ENCODE results near the gene CRB2. TPM values are rescaled to one million over a fixed set of nuclear protein-coding genes. Genes with fewer than 3 reads are reported as not detected.

CRB2 gene
- total and polyA plus RNA-seq, 2 donors (not counting 3 experiments of a cell fraction or from before 2014, with no cell fraction given), result not detected

- Histone ChIP-seq H3K9me1 (replicated peaks; ENCODE audit: control insufficient read depth, extremely low read depth, insufficient read depth, low read length) (no peaks in the 10 kb centered on the region), H3K36me3 (ENCODE audit: control insufficient read depth in 2 of 2, extremely low read depth in 1 of 2, insufficient read depth in 2 of 2, low read length in 2 of 2) (no peaks in the 10 kb centered on the region), H3K9me3 (replicated peaks; ENCODE audit: control insufficient read depth, insufficient read depth, low read length) (no peaks in the 10 kb centered on the region), H4K20me1 (replicated peaks; ENCODE audit: control insufficient read depth, extremely low read depth, insufficient read depth, low read length) (no peaks in the 10 kb centered on the region), H3K27me3 (ENCODE audit: control insufficient read depth in 2 of 2, insufficient read depth in 2 of 2, low read length in 2 of 2) (peaks cover 0 to 2% of the 10 kb centered on the region in 2 experiments), H3K4me3 (replicated peaks in 1 of 3; ENCODE audit: insufficient read depth in 1 of 3, low read depth in 1 of 3, low read length in 3 of 3) (no peak overlapping the region), H3K79me2 (ENCODE audit: control insufficient read depth, insufficient read depth, low read length) (no peaks in the 10 kb centered on the region), H3K9ac (replicated peaks; ENCODE audit: extremely low read depth, insufficient read depth, low read length) (no peak overlapping the region), H2AFZ (ENCODE audit: low read depth, low read length) (no peak overlapping the region), H3K4me2 (ENCODE audit: insufficient read depth, low read length) (no peak overlapping the region), H3K27ac (ENCODE audit: insufficient read depth, low read depth, low read length) (no peak overlapping the region), H3K4me1 (ENCODE audit: control insufficient read depth, extremely low read depth, insufficient read depth, low read length) (no peaks in the 10 kb centered on the region)
- dilution Hi-C loops (cut with MboI; ENCODE audit: extremely low pct_ligation_motif_present, low sequenced_read_pairs), result no loop called here
- intact Hi-C loops (cut with micrococcal nuclease), result loop anchor here (2.0 kb wide), 1 partner anchor 80 kb away; the partner anchor contains the start of gene STRBP
- FAIRE-seq (no peak), DNase-seq (ENCODE audit: low read depth, low spot score) (no peak)
- TF ChIP-seq MYC (IDR thresholded peaks at IDR 0.05; ENCODE audit: low read depth, low read length) (no peak), POLR2AphosphoS5 (IDR thresholded peaks at IDR 0.05; ENCODE audit: insufficient read depth, low read depth, low read length) (no peak), GATA2 (IDR thresholded peaks at IDR 0.05; ENCODE audit: insufficient read depth, insufficient read length, low read depth, low read length) (no peak), FOS (IDR thresholded peaks at IDR 0.05; ENCODE audit: borderline replicate concordance, insufficient read depth, low read length) (no peak), EZH2 (IDR thresholded peaks at IDR 0.05; ENCODE audit: borderline replicate concordance, low read depth, low read length, severe bottlenecking) (no peak), POLR2A (IDR thresholded peaks at IDR 0.05; ENCODE audit: low read depth, low read length) (no peak), JUN (IDR thresholded peaks at IDR 0.05; ENCODE audit: borderline replicate concordance, insufficient read depth, insufficient read length, low read depth) (no peak), MAX (IDR thresholded peaks at IDR 0.05; ENCODE audit: insufficient read depth, insufficient read length) (no peak), CTCF (IDR thresholded peaks at IDR 0.05; ENCODE audit: extremely low read depth in 1 of 2, insufficient read depth in 1 of 2, low read depth in 1 of 2, low read length in 2 of 2) (no peak)
- ChIA-PET POLR2A (no interaction called here), CTCF (interaction anchor here (0.9 to 4.2 kb wide), 14 partner anchors 9 to 1250 kb away, joined by 3 to 148 read pairs (median 8); no protein-coding TSS in a partner anchor)
- BruUV-seq (replicated peaks), result no TSS peak
Observed at GRCh38 chr9:123349033-123349432, 7.0 kb upstream of the CRB2 start.
